ENCODE results near the gene TBX15. TPM values are rescaled to one million over a fixed set of nuclear protein-coding genes. Genes with fewer than 3 reads are reported as not detected.

Gene TBX15
- total RNA-seq, 1 donor from 2014 or later = not detected

DNA sequence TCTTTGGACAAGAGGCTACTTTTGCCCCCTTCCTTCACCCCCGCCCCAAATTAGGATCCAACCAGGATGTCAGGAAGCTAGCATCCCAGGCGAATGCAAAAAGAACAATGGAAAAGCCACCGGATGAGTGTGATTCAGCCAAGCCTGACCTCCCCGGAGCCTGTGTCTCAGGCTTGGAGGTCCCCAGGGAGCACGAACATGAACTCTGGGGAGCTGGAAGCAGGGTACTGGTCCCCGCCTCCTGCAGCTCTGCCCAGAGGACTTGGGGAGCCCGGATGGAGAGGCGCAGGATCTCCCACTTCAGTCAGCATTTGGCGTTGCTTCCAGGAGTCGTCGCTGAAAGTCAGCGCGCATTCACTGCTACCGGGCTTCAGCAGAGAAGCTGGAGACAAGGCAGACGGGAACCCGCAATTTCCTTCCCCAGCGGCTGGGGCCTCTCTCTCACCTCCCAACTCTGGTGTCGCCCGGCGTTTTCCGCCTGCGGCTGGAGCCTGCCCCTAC lies 1.8 kb upstream of the TBX15 start:
- Histone ChIP-seq H3K36me3 (ENCODE audit: control insufficient read depth, insufficient read depth, low read length) (no peaks in the 10 kb centered on the region), H3K27me3 (ENCODE audit: control insufficient read depth, insufficient read depth, low read length) (peaks cover 82% of the 10 kb centered on the region), H3K4me3 (ENCODE audit: low read depth, low read length) (no peak overlapping the region)
- FAIRE-seq = no peak
- DNase-seq (ENCODE audit: low read depth) = no peak
- TF ChIP-seq, protein P1, sequence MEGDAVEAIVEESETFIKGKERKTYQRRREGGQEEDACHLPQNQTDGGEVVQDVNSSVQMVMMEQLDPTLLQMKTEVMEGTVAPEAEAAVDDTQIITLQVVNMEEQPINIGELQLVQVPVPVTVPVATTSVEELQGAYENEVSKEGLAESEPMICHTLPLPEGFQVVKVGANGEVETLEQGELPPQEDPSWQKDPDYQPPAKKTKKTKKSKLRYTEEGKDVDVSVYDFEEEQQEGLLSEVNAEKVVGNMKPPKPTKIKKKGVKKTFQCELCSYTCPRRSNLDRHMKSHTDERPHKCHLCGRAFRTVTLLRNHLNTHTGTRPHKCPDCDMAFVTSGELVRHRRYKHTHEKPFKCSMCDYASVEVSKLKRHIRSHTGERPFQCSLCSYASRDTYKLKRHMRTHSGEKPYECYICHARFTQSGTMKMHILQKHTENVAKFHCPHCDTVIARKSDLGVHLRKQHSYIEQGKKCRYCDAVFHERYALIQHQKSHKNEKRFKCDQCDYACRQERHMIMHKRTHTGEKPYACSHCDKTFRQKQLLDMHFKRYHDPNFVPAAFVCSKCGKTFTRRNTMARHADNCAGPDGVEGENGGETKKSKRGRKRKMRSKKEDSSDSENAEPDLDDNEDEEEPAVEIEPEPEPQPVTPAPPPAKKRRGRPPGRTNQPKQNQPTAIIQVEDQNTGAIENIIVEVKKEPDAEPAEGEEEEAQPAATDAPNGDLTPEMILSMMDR (IDR thresholded peaks at IDR 0.05; ENCODE audit: insufficient read depth, low read length, severe bottlenecking) = no peak

DNA sequence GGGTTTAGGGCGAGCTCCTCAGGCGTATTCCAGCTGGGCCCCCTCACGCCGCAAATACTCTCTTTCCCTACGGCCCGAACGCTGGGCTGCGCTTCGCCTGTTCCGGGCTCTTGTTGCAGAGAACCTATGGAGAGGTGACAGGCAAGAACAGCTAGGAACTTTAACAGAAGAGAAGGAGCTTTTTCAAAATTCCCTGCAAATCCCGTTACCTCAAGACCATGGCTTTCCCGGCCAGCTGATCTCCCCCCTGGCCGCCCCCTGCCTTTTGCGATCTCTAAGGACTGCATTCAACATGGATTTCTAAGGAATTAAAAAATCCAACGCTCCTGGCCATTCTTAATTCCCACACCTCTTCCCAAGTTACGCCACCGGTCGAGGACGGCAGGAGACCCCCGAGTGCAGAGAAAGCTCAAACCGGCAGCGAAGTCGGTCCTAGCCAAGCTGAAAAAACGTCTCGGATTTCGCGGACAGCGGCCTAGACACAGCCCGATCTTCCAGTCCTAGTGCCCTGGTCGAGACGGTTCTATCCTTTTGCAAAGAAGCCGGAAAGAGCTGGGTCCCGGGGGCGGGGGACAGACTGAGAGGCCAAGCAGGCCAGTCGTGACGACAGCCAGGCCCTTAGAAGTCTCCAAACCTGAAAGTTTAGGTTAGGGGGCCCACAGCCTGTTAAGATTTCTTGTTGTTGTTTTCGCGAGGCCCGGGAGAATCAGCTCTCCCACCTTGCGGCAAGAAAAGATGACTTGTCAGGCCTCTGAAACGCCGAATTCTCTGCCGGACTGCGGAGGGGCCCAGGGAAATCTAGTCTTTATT lies 1.1 kb upstream of the TBX15 start:
- FAIRE-seq (no peak), DNase-seq (ENCODE audit: low read depth) (no peak)
- no peaks in the 10 kb centered on the region for H3K36me3 ChIP-seq (ENCODE audit: control insufficient read depth, insufficient read depth, low read length)
- TF ChIP-seq, protein P1 (IDR thresholded peaks at IDR 0.05; ENCODE audit: insufficient read depth, low read length, severe bottlenecking) = no peak
- H3K4me3 ChIP-seq (ENCODE audit: low read depth, low read length) = no peak overlapping the region
- H3K27me3 ChIP-seq (ENCODE audit: control insufficient read depth, insufficient read depth, low read length) = peaks cover 86% of the 10 kb centered on the region

DNA sequence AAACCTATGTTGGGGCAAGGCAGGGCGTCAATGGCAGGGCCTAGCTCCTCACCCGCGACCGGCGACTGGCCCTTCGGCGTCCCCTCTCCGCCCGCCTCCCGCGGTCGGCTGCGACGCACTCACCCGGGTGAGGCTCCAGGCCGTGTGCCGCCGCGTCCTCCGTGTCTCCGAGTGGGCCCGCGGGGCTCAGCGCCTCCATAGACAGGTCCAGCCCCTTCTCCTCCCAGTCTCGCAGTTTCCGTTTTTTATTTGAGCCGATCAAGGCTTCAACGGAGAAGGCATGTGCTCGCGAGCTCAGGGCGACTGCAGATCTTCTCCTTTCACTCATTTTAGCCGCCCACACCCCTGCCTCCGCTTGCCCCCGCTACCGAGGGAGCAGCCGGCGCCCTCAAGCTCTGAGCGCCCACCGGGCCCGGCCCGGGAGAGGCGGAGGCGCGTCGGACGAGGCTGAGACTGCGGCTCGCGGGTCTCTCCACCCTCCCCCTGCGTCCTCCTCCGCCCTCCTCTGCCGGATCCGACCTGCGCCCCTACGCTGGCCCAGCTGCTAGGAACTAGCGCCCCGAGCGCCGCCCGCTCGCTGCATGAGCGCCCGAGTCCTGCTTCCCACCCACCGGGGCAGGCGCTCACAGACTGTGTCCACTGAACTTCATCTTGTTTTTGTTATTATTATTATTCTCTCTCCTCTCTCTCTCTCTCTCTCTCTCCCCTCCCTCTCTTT lies 516 bp downstream of the TBX15 start:
- no peaks in the 10 kb centered on the region for H3K36me3 ChIP-seq (ENCODE audit: control insufficient read depth, insufficient read depth, low read length)
- FAIRE-seq (no peak), DNase-seq (ENCODE audit: low read depth) (no peak)
- H3K27me3 ChIP-seq (ENCODE audit: control insufficient read depth, insufficient read depth, low read length) = peaks cover 88% of the 10 kb centered on the region
- TF ChIP-seq, protein P1 (IDR thresholded peaks at IDR 0.05; ENCODE audit: insufficient read depth, low read length, severe bottlenecking) = no peak
- H3K4me3 ChIP-seq (ENCODE audit: low read depth, low read length) = peak overlapping the region; percentile 2

DNA sequence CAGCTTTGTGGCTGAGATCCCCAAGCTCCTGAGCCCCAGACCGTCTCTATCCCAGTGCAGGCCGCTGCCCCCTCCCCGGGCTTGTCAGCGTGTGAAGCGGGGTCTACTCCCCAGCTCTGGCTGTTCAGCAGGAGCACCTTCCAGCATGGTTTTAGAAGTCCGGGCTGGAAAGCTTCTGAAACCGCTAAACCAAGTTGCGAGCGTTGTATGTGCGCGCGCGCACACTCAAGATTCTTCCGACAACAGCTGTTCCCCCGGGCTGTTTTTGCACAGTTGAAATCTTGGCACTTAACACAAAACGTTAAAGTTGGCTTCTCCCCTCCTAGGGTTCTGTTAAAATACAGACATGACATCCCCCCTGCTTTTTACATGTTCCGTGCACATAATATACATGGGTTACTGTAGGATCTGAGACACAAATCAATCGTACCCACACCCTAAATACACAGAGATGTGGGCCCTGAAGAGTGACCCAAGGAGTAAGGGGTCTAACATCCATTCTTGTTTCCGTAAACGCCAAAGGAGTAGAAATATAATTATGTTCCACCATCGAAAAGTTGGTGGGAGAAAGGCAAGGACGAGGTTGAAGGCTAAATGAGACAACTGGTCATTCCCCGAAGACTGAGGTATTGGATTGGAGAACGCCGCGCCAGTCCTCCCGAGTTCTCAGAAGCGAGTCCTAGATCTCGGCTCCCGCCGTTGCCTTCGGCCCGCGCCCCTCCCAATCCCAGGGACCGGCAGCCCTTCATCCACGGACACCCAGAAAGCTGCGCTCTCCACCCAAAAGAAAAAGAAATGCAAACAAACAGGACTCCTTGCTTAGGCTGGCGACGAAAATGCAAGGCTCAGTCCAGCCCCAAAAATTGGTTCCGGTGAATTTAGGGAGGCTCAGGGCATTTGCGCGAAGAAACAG lies 1.3 kb downstream of the TBX15 start:
- Histone ChIP-seq H3K36me3 (ENCODE audit: control insufficient read depth, insufficient read depth, low read length) (no peaks in the 10 kb centered on the region), H3K27me3 (ENCODE audit: control insufficient read depth, insufficient read depth, low read length) (peaks cover 82% of the 10 kb centered on the region), H3K4me3 (ENCODE audit: low read depth, low read length) (peak overlapping the region; percentile 2)
- FAIRE-seq (no peak), DNase-seq (ENCODE audit: low read depth) (no peak)
- TF ChIP-seq, protein P1 (IDR thresholded peaks at IDR 0.05; ENCODE audit: insufficient read depth, low read length, severe bottlenecking) = no peak

DNA sequence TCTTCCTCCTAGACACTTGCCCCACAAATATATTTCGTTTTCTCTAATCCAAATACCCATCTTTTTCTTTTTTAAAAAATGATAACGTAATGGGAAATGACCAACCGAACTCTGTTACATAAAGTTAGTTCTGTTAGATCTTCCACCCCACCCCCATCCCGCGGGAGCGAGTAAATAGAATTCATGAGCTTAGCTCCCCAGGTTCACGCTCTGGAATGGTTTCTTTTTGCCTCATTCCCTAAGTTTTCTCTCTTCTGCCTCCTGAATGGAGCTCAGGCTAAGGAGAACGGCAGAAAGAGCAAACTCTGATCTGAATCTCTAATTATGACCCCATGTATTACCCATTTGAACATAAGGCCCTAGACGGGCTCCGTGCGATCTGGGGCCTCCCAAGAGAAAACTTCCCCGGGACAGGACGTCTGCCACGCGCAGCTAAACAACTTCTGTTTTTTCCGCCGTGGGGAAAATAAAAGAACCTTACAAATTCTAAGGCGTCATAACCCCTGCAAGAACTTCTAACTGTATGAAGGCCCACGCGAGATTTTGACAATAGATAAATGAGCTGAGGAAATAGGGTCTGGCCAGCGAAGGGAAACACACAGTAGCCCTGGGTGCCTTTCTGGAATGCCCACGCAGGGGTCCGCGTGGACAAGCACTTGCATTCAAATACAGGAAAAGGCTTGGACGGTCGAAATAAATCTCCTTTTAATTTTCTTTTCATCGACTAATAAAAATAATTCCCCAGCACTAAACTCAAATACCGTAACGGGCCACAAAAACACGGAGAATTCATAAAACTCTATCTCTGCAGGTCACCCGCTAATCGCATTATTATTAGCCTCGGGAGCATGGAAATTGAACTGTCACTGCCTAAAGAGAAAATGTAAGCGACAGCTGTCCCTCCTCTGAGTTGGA lies 2.2 kb downstream of the TBX15 start:
- TF ChIP-seq, protein P1 (IDR thresholded peaks at IDR 0.05; ENCODE audit: insufficient read depth, low read length, severe bottlenecking) = no peak
- Histone ChIP-seq H3K27me3 (ENCODE audit: control insufficient read depth, insufficient read depth, low read length) (peaks cover 77% of the 10 kb centered on the region), H3K4me3 (ENCODE audit: low read depth, low read length) (no peak overlapping the region), H3K36me3 (ENCODE audit: control insufficient read depth, insufficient read depth, low read length) (no peaks in the 10 kb centered on the region)
- DNase-seq (ENCODE audit: low read depth) = no peak
- no peak for FAIRE-seq

All from bronchial epithelial cell (primary cell).